ENCODE data around the gene SPATA3. TPM values are rescaled to one million over a fixed set of nuclear protein-coding genes. Genes with fewer than 3 reads are reported as not detected.

Gene SPATA3
- polyA plus RNA-seq, 1 experiment = not detected

GRCh38 chr2:230949966-230950873, 45.7 kb upstream of the SPATA3 start:
- POLR2A ChIA-PET = no interaction called here

GRCh38 chr2:230950874-230951339, 45.0 kb upstream of the SPATA3 start:
- no peak overlapping the region for H3K27ac ChIP-seq (ENCODE audit: low read depth, low read length)
- CTCF ChIA-PET = no interaction called here
- no peak overlapping the region for H3K4me3 ChIP-seq (ENCODE audit: low read depth, low read length)
- H3K9me3 ChIP-seq (ENCODE audit: control insufficient read depth, insufficient read depth, low read length) = no peaks in the 10 kb centered on the region; the same call in 1 of the 2 replicates
- DNase-seq (ENCODE audit: low read depth, low spot score) = no peak
- H3K27me3 ChIP-seq (ENCODE audit: control insufficient read depth, insufficient read depth, low read length) = peaks cover 11% of the 10 kb centered on the region
- no peak for TF ChIP-seq CTCF (IDR thresholded peaks at IDR 0.05; ENCODE audit: low read depth, low read length)
- POLR2A ChIA-PET = no interaction called here

More at GRCh38 chr2:230949966-230950873, 45.7 kb upstream of the SPATA3 start:
- TF ChIP-seq CTCF (IDR thresholded peaks at IDR 0.05; ENCODE audit: low read depth, low read length) = no peak
- H3K27ac ChIP-seq (ENCODE audit: low read depth, low read length) = no peak overlapping the region
- peaks cover 7% of the 10 kb centered on the region for H3K27me3 ChIP-seq (ENCODE audit: control insufficient read depth, insufficient read depth, low read length)
- CTCF ChIA-PET = no interaction called here
- H3K9me3 ChIP-seq (ENCODE audit: control insufficient read depth, insufficient read depth, low read length) = no peaks in the 10 kb centered on the region; the same call in 1 of the 2 replicates
- DNase-seq (ENCODE audit: low read depth, low spot score) = no peak
- no peak overlapping the region for H3K4me3 ChIP-seq (ENCODE audit: low read depth, low read length)

- no peak for DNase-seq (ENCODE audit: low read depth, low spot score)
- ChIA-PET POLR2A (no interaction called here), CTCF (no interaction called here)
- no peak overlapping the region for H3K27ac ChIP-seq (ENCODE audit: low read depth, low read length)
- peaks cover 13% of the 10 kb centered on the region for H3K27me3 ChIP-seq (ENCODE audit: control insufficient read depth, insufficient read depth, low read length)
- TF ChIP-seq CTCF (IDR thresholded peaks at IDR 0.05; ENCODE audit: low read depth, low read length) = no peak
- no peak overlapping the region for H3K4me3 ChIP-seq (ENCODE audit: low read depth, low read length)
- no peaks in the 10 kb centered on the region; the same call in 1 of the 2 replicates for H3K9me3 ChIP-seq (ENCODE audit: control insufficient read depth, insufficient read depth, low read length)
Measured at GRCh38 chr2:230951396-230951795, 44.5 kb upstream of the SPATA3 start.

- CTCF ChIA-PET = no interaction called here
- TF ChIP-seq CTCF (IDR thresholded peaks at IDR 0.05; ENCODE audit: low read depth, low read length) = no peak
- DNase-seq (ENCODE audit: low read depth, low spot score) = no peak
- H3K27ac ChIP-seq (ENCODE audit: low read depth, low read length) = no peak overlapping the region
- POLR2A ChIA-PET = no interaction called here
- no peaks in the 10 kb centered on the region; the same call in 1 of the 2 replicates for H3K9me3 ChIP-seq (ENCODE audit: control insufficient read depth, insufficient read depth, low read length)
- H3K4me3 ChIP-seq (ENCODE audit: low read depth, low read length) = no peak overlapping the region
- peaks cover 16% of the 10 kb centered on the region for H3K27me3 ChIP-seq (ENCODE audit: control insufficient read depth, insufficient read depth, low read length)
Measured at GRCh38 chr2:230952226-230952956, 43.5 kb upstream of the SPATA3 start.

- no peak for DNase-seq (ENCODE audit: low read depth, low spot score)
- TF ChIP-seq CTCF (IDR thresholded peaks at IDR 0.05; ENCODE audit: low read depth, low read length) = no peak
- CTCF ChIA-PET = no interaction called here
Measured at GRCh38 chr2:230953845-230954244, 42.1 kb upstream of the SPATA3 start.

More at GRCh38 chr2:230953845-230954244, 42.1 kb upstream of the SPATA3 start:
- POLR2A ChIA-PET = no interaction called here
- no peak overlapping the region for H3K4me3 ChIP-seq (ENCODE audit: low read depth, low read length)
- peaks cover 16% of the 10 kb centered on the region for H3K27me3 ChIP-seq (ENCODE audit: control insufficient read depth, insufficient read depth, low read length)
- no peaks in the 10 kb centered on the region; the same call in 1 of the 2 replicates for H3K9me3 ChIP-seq (ENCODE audit: control insufficient read depth, insufficient read depth, low read length)
- no peak overlapping the region for H3K27ac ChIP-seq (ENCODE audit: low read depth, low read length)
